GM21528 (cell line): ENCODE data around the gene CASZ1.

Experiments
- ATAC-seq: cut with Tn5 transposase; IDR thresholded peaks from one replicate; pipeline ENCODE4 v1.9.1; 2021; ENCODE audit warnings: mild to moderate bottlenecking, moderate library complexity; ENCODE audit not compliant: unreplicated experiment, low FRiP score

CASZ1 gene

GRCh38 chr1:10662090-10662688 lies 134.3 kb downstream of the CASZ1 start:
- ATAC-seq = no peak

- ATAC-seq = no peak
Measured at GRCh38 chr1:10661453-10661852, 135.0 kb downstream of the CASZ1 start.

GRCh38 chr1:10659646-10660540 lies 136.6 kb downstream of the CASZ1 start:
- ATAC-seq = no peak

GRCh38 chr1:10659218-10659617 lies 137.2 kb downstream of the CASZ1 start:
- ATAC-seq = no peak

GRCh38 chr1:10658396-10659066 lies 137.9 kb downstream of the CASZ1 start:
- ATAC-seq = no peak

- ATAC-seq = no peak
Measured at GRCh38 chr1:10657088-10657847, 139.2 kb downstream of the CASZ1 start.

- ATAC-seq = no peak
Measured at GRCh38 chr1:10656431-10656830, 140.0 kb downstream of the CASZ1 start.

GRCh38 chr1:10655002-10655401 lies 141.4 kb downstream of the CASZ1 start:
- no peak for ATAC-seq

GRCh38 chr1:10653370-10654125 lies 142.9 kb downstream of the CASZ1 start:
- no peak for ATAC-seq

GRCh38 chr1:10652626-10653025 lies 143.8 kb downstream of the CASZ1 start:
- no peak for ATAC-seq

GRCh38 chr1:10651793-10652192 lies 144.7 kb downstream of the CASZ1 start:
- ATAC-seq = no peak

- no peak for ATAC-seq
Measured at GRCh38 chr1:10651389-10651766, 145.1 kb downstream of the CASZ1 start.

GRCh38 chr1:10650556-10651388 lies 145.7 kb downstream of the CASZ1 start:
- ATAC-seq = no peak

GRCh38 chr1:10649517-10650201 lies 146.8 kb downstream of the CASZ1 start:
- ATAC-seq = no peak

- no peak for ATAC-seq
Measured at GRCh38 chr1:10648689-10649516, 147.5 kb downstream of the CASZ1 start.

- ATAC-seq = no peak
Measured at GRCh38 chr1:10647414-10648170, 148.9 kb downstream of the CASZ1 start.

- ATAC-seq = no peak
Measured at GRCh38 chr1:10646347-10646861, 150.0 kb downstream of the CASZ1 start.
